ENCODE results near the gene VPREB3.

DNA sequence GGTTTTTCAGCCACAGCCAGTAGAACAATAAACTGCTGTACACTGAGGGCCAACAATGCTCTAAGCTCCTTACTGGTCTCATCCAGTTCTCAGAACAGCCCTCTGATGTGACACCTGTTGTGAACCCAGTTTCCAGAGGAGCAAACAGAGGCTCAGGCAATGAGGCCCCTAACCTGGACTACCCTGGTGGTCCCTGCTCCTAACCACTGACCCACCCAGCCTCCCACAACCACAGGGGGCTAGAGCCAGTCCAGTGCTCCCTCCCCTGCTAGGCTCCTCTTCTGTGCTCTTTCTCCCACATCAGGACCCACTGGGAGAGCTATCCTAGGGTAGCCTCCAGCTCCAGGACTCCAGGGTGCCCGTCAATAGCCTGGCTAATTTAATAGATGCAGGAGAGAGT, 28.5 kb upstream of the VPREB3 start:
- TF ChIP-seq, protein P1, sequence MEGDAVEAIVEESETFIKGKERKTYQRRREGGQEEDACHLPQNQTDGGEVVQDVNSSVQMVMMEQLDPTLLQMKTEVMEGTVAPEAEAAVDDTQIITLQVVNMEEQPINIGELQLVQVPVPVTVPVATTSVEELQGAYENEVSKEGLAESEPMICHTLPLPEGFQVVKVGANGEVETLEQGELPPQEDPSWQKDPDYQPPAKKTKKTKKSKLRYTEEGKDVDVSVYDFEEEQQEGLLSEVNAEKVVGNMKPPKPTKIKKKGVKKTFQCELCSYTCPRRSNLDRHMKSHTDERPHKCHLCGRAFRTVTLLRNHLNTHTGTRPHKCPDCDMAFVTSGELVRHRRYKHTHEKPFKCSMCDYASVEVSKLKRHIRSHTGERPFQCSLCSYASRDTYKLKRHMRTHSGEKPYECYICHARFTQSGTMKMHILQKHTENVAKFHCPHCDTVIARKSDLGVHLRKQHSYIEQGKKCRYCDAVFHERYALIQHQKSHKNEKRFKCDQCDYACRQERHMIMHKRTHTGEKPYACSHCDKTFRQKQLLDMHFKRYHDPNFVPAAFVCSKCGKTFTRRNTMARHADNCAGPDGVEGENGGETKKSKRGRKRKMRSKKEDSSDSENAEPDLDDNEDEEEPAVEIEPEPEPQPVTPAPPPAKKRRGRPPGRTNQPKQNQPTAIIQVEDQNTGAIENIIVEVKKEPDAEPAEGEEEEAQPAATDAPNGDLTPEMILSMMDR (IDR thresholded peaks at IDR 0.05), result no peak
- TF ChIP-seq POLR2A (IDR thresholded peaks at IDR 0.05), result no peak
